Large intestine (tissue), 3 donors: ENCODE results near the gene MARVELD3. TPM values are rescaled to one million over a fixed set of nuclear protein-coding genes. Genes with fewer than 3 reads are reported as not detected.
"Not testable (repeated sequence)": the region's sequence is repeated elsewhere in the genome, so short reads cannot be mapped to it uniquely, and the experiment has no call there.

Experiments used
- DNase-seq, 2 donors: peaks; one replicate each; pipeline versions ENCODE4 v3.0.0 to v3.0.0-alpha.2; 2013
- H3K27ac ChIP-seq: one replicate; pipeline ENCODE4 v1.5.1; 2013; ENCODE audit warnings: low read length
- H3K27me3 ChIP-seq: 2 replicates; pipeline ENCODE4 v1.6.1; 2013; ENCODE audit warnings: low read length; ENCODE audit not compliant: control insufficient read depth, insufficient read depth
- H3K36me3 ChIP-seq: 2 replicates; pipeline ENCODE4 v1.6.1; 2013; ENCODE audit warnings: low read length; ENCODE audit not compliant: control insufficient read depth, insufficient read depth
- H3K4me1 ChIP-seq: one replicate; pipeline ENCODE4 v1.6.1; 2013; ENCODE audit warnings: low read length; ENCODE audit not compliant: control insufficient read depth, insufficient read depth
- H3K4me3 ChIP-seq: one replicate; pipeline ENCODE4 v1.5.1; 2013; ENCODE audit warnings: low read length
- H3K9me3 ChIP-seq: one replicate; pipeline ENCODE4 v1.6.1; 2013; ENCODE audit warnings: mild to moderate bottlenecking, low read depth, low read length, moderate library complexity; ENCODE audit not compliant: control insufficient read depth
- WGBS: methylation state at CpG from one replicate; pipeline ENCODE4 v1.1.5; 2013; ENCODE audit warnings: low lambda C conversion rate; ENCODE audit not compliant: insufficient coverage; 5-methylcytosine and 5-hydroxymethylcytosine counted together
- polyA plus RNA-seq: library from polyadenylated mRNA; unstranded; fragments of 120-200 nt; gene quantifications from one replicate; pipeline ENCODE4 v1.2.1, GENCODE V29; 2013

MARVELD3 gene
- polyA plus RNA-seq, 1 donor, result 67.3 TPM

GRCh38 chr16:71684280-71684679 lies 58.3 kb downstream of the MARVELD3 start:
- H3K9me3 ChIP-seq, H3K4me1 ChIP-seq, H3K4me3 ChIP-seq, H3K27me3 ChIP-seq, DNase-seq, H3K27ac ChIP-seq: not testable (repeated sequence)
- 100% methylated on average over 3 of the region's 12 CpGs for WGBS
- peaks cover 45% of the 10 kb centered on the region for H3K36me3 ChIP-seq

Other genes starting within 250 kb of the MARVELD3 start
- not detected for gene TLE7, start 184.1 kb upstream of the MARVELD3 start, polyA plus RNA-seq
- 11.6 TPM for gene ZNF23, start 163.9 kb upstream of the MARVELD3 start, polyA plus RNA-seq
- gene ZNF19, start 136.9 kb upstream of the MARVELD3 start, polyA plus RNA-seq, result 8.1 TPM
- gene CHST4, start 99.8 kb upstream of the MARVELD3 start, polyA plus RNA-seq, result 0.12 TPM
- gene TAT, start 49.1 kb upstream of the MARVELD3 start, polyA plus RNA-seq, result 0.22 TPM
- gene PHLPP2, start 98.5 kb downstream of the MARVELD3 start, polyA plus RNA-seq, result 19.6 TPM
- 65.2 TPM for gene AP1G1, start 182.7 kb downstream of the MARVELD3 start, polyA plus RNA-seq
- 21.2 TPM for gene ATXN1L, start 219.8 kb downstream of the MARVELD3 start, polyA plus RNA-seq